OCI-LY1 (cell line): Measurements from ENCODE around the gene VAMP7.

ENCODE experiments used
- H2AFZ ChIP-seq: fragments of 200-600 bp; sonication (generic), shearing (Covaris generic); 2 replicates; pipeline ENCODE4 v1.6.0; 2014; ENCODE audit warnings: antibody characterized with exemption, mild to moderate bottlenecking, low read length
- H3F3A ChIP-seq: fragments of 200-600 bp; sonication (generic), shearing (Covaris generic); 2 replicates; pipeline ENCODE4 v1.6.0; 2014; ENCODE audit warnings: mild to moderate bottlenecking, antibody characterized with exemption, low read length, moderate library complexity; ENCODE audit not compliant: insufficient read depth
- H3K27ac ChIP-seq: fragments of 200-600 bp; sonication (generic); 2 replicates; pipeline ENCODE4 v1.5.1; 2014; ENCODE audit warnings: low read length, mixed run types, mild to moderate bottlenecking, low read depth; ENCODE audit not compliant: poor library complexity, severe bottlenecking
- H3K27me3 ChIP-seq: fragments of 200-600 bp; sonication (generic); 2 replicates; pipeline ENCODE4 v1.6.0; 2014; ENCODE audit warnings: antibody characterized with exemption, mild to moderate bottlenecking, low read length, moderate library complexity; ENCODE audit not compliant: insufficient read depth
- H3K36me3 ChIP-seq: fragments of 200-600 bp; sonication (generic); 2 replicates; pipeline ENCODE4 v1.6.1; 2014; ENCODE audit warnings: mild to moderate bottlenecking, antibody characterized with exemption, low read length, moderate library complexity, mixed read lengths; ENCODE audit not compliant: insufficient read depth
- H3K4me1 ChIP-seq: fragments of 200-600 bp; sonication (generic); 2 replicates; pipeline ENCODE4 v1.5.1; 2014; ENCODE audit warnings: mild to moderate bottlenecking, low read length, moderate library complexity; ENCODE audit not compliant: insufficient read depth, severe bottlenecking
- H3K4me2 ChIP-seq: fragments of 200-600 bp; sonication (generic), shearing (Covaris generic); 2 replicates; pipeline ENCODE4 v1.6.1; 2014; ENCODE audit warnings: low read length
- H3K4me3 ChIP-seq: fragments of 200-600 bp; sonication (generic); 2 replicates; pipeline ENCODE4 v1.5.1; 2014; ENCODE audit warnings: low read length, low read depth, mild to moderate bottlenecking, mixed read lengths; ENCODE audit not compliant: poor library complexity, severe bottlenecking
- H3K79me2 ChIP-seq: fragments of 200-600 bp; shearing (Covaris generic); 2 replicates; pipeline ENCODE4 v1.6.1; 2016; ENCODE audit warnings: mixed run types, low read length, mixed read lengths; ENCODE audit not compliant: insufficient read depth
- H3K9ac ChIP-seq: fragments of 200-600 bp; sonication (generic), shearing (Covaris generic); 2 replicates; pipeline ENCODE4 v1.6.1; 2014; ENCODE audit warnings: mild to moderate bottlenecking, low read length, mixed read lengths
- H3K9me2 ChIP-seq: fragments of 200-600 bp; sonication (generic), shearing (Covaris generic); 2 replicates; pipeline ENCODE4 v1.6.1; 2014; ENCODE audit warnings: low read depth, mild to moderate bottlenecking, low read length, mixed read lengths
- H3K9me3 ChIP-seq: fragments of 200-600 bp; shearing (Covaris generic); 2 replicates; pipeline ENCODE4 v1.6.1; 2014; ENCODE audit warnings: low read length, mixed read lengths
- H4K20me1 ChIP-seq: fragments of 200-600 bp; sonication (generic), shearing (Covaris generic); 2 replicates; pipeline ENCODE4 v1.6.0; 2016; ENCODE audit warnings: mild to moderate bottlenecking, low read length; ENCODE audit not compliant: insufficient read depth
- CTCF ChIP-seq: fragments of 200-600 bp; sonication (generic), shearing (Covaris generic); IDR thresholded peaks from 2 replicates; pipeline ENCODE4 v1.5.1; 2017; ENCODE audit warnings: mild to moderate bottlenecking, antibody characterized with exemption, low read length, moderate library complexity, mixed read lengths
- EZH2 ChIP-seq: fragments of 200-600 bp; sonication (generic), shearing (Covaris generic); IDR thresholded peaks from 2 replicates; pipeline ENCODE4 v1.8.0; 2017; ENCODE audit warnings: borderline replicate concordance, mixed run types, mild to moderate bottlenecking, antibody characterized with exemption, low read length, moderate library complexity, mixed read lengths

VAMP7 gene

GRCh38 chrX:155988859-155989258 is 107.7 kb downstream of the VAMP7 start:
- Histone ChIP-seq H4K20me1 (no peaks in the 10 kb centered on the region), H3K4me3 (no peak overlapping the region), H3K27me3 (no peaks in the 10 kb centered on the region), H3K79me2 (no peaks in the 10 kb centered on the region), H3K9ac (no peak overlapping the region), H3K4me2 (no peak overlapping the region), H2AFZ (no peak overlapping the region), H3K9me3 (no peaks in the 10 kb centered on the region), H3F3A (no peaks in the 10 kb centered on the region), H3K9me2 (no peaks in the 10 kb centered on the region), H3K36me3 (no peaks in the 10 kb centered on the region), H3K4me1 (no peaks in the 10 kb centered on the region), H3K27ac (no peak overlapping the region)
- TF ChIP-seq EZH2 (no peak), CTCF (no peak)
